K562 (cell line): ENCODE measurements around the gene IDUA. TPM values are rescaled to one million over a fixed set of nuclear protein-coding genes. Genes with fewer than 3 reads are reported as not detected.
A peak's percentile ranks its signal among the peaks of the same experiment; 100 is the strongest.

Experiments used
- HNRNPK ChIP-seq: fragments of 200-400 bp; formaldehyde crosslinking; IDR thresholded peaks from one replicate; pipeline ENCODE4 v1.6.1; 2018; ENCODE audit warnings: mild to moderate bottlenecking, low read depth, low read length; ENCODE audit not compliant: poor library complexity, severe bottlenecking
- MITF ChIP-seq: IDR thresholded peaks from 2 replicates; pipeline ENCODE4 v1.6.1; 2014; ENCODE audit warnings: antibody characterized with exemption
- POLR2G ChIP-seq: fragments of 200-400 bp; formaldehyde crosslinking; IDR thresholded peaks from 2 replicates; pipeline ENCODE4 v1.6.1; 2017; ENCODE audit warnings: low read depth, mild to moderate bottlenecking, antibody characterized with exemption, low read length, moderate library complexity
- RAD21 ChIP-seq, 2 experiments: fragments of 250-450 bp in 1 of 2; fragments of 450-650 bp in 1 of 2; sonication (Bioruptor Pico) in 1 of 2; formaldehyde crosslinking in 1 of 2; IDR thresholded peaks in 1 of 2; conservative IDR thresholded peaks in 1 of 2; 2 replicates each; pipeline versions ENCODE4 v1.4.0 to v1.8.0; 2020 to 2022; ENCODE audit warnings: mild to moderate bottlenecking in 2 of 2, moderate library complexity in 1 of 2
- RAD51 ChIP-seq: fragments of 450-650 bp; IDR thresholded peaks from 2 replicates; pipeline ENCODE4 v1.7.1; 2016; ENCODE audit warnings: low read depth, mild to moderate bottlenecking, borderline replicate concordance
- ZNF431 ChIP-seq: sonication (generic); formaldehyde crosslinking; IDR thresholded peaks from 2 replicates; pipeline ENCODE4 v1.8.0; 2022; ENCODE audit warnings: mild to moderate bottlenecking, missing genetic modification reagents
- ZNF785 ChIP-seq: fragments of 250-450 bp; sonication (Bioruptor Pico); IDR thresholded peaks from 2 replicates; pipeline ENCODE4 v1.4.0; 2020; ENCODE audit warnings: mild to moderate bottlenecking
- polyA plus RNA-seq, 8 experiments: library from polyadenylated mRNA; depleted of rRNA in 4 of 8; stranded (reverse) in 5 of 8; unstranded in 3 of 8; fragments of >200 nt; fragmentation: Nextera tagmentation in 2 of 8; fragmentation: Illumina TruSeq in 1 of 8; extraction: Ambion mirVana in 2 of 8; extraction: Trizol in 1 of 8; gene quantifications; 2 replicates each; pipeline versions ENCODE4 v1.2.1 to v1.2.3, GENCODE V29; 2011 to 2014; ENCODE audit warnings: inconsistent platforms in 1 of 8, missing spikeins in 1 of 8
- total RNA-seq, 7 experiments: library from RNA; depleted of rRNA in 6 of 7; stranded (reverse); fragments of >200 nt in 6 of 7; fragmentation: Illumina TruSeq in 2 of 7; extraction: Trizol in 2 of 7; gene quantifications; 2 replicates each; pipeline versions ENCODE4 v1.2.1 to v1.2.3, GENCODE V29; 2011 to 2021; ENCODE audit warnings: low replicate concordance in 1 of 7
- TF ChIP-seq, protein P1 (sequence below): fragments of 250-450 bp; sonication (Bioruptor Pico); IDR thresholded peaks from 2 replicates; pipeline ENCODE4 v1.4.0; 2020
- TF ChIP-seq, protein P2 (sequence below): fragments of 200-800 bp; sonication (Bioruptor generic); IDR thresholded peaks from 2 replicates; pipeline ENCODE4 v1.6.1; 2016; ENCODE audit warnings: missing genetic modification characterization, missing compliant biosample characterization
- TF ChIP-seq, protein P3 (sequence below): fragments of 250-450 bp; sonication (Bioruptor Pico); IDR thresholded peaks from 2 replicates; pipeline ENCODE4 v1.4.0; 2020

IDUA gene
- total and polyA plus RNA-seq, 9 of the 15 experiments (the other 6 are each of a cell fraction or from before 2014, with no cell fraction given): 0.04 to 16.1 (median 1.2) TPM

- TF ChIP-seq ZNF431 (CRISPR knock-in tag) (no peak), RAD21 (CRISPR knock-in tag; conservative IDR thresholded peaks at IDR 0.05 in 1 of 2, IDR thresholded peaks at IDR 0.05 in 1 of 2) (0 out of 4 replicates have a peak, but pooled peaks of 1 of the 2 experiments have one; percentile 2), POLR2G (peak; percentile 62), ZNF785 (CRISPR knock-in tag) (no peak), MITF (peak; percentile 87), HNRNPK (no peak), RAD51 (no peak)
- TF ChIP-seq, protein P1, sequence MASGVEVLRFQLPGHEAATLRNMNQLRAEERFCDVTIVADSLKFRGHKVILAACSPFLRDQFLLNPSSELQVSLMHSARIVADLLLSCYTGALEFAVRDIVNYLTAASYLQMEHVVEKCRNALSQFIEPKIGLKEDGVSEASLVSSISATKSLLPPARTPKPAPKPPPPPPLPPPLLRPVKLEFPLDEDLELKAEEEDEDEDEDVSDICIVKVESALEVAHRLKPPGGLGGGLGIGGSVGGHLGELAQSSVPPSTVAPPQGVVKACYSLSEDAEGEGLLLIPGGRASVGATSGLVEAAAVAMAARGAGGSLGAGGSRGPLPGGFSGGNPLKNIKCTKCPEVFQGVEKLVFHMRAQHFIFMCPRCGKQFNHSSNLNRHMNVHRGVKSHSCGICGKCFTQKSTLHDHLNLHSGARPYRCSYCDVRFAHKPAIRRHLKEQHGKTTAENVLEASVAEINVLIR: no peak
- TF ChIP-seq, protein P2, sequence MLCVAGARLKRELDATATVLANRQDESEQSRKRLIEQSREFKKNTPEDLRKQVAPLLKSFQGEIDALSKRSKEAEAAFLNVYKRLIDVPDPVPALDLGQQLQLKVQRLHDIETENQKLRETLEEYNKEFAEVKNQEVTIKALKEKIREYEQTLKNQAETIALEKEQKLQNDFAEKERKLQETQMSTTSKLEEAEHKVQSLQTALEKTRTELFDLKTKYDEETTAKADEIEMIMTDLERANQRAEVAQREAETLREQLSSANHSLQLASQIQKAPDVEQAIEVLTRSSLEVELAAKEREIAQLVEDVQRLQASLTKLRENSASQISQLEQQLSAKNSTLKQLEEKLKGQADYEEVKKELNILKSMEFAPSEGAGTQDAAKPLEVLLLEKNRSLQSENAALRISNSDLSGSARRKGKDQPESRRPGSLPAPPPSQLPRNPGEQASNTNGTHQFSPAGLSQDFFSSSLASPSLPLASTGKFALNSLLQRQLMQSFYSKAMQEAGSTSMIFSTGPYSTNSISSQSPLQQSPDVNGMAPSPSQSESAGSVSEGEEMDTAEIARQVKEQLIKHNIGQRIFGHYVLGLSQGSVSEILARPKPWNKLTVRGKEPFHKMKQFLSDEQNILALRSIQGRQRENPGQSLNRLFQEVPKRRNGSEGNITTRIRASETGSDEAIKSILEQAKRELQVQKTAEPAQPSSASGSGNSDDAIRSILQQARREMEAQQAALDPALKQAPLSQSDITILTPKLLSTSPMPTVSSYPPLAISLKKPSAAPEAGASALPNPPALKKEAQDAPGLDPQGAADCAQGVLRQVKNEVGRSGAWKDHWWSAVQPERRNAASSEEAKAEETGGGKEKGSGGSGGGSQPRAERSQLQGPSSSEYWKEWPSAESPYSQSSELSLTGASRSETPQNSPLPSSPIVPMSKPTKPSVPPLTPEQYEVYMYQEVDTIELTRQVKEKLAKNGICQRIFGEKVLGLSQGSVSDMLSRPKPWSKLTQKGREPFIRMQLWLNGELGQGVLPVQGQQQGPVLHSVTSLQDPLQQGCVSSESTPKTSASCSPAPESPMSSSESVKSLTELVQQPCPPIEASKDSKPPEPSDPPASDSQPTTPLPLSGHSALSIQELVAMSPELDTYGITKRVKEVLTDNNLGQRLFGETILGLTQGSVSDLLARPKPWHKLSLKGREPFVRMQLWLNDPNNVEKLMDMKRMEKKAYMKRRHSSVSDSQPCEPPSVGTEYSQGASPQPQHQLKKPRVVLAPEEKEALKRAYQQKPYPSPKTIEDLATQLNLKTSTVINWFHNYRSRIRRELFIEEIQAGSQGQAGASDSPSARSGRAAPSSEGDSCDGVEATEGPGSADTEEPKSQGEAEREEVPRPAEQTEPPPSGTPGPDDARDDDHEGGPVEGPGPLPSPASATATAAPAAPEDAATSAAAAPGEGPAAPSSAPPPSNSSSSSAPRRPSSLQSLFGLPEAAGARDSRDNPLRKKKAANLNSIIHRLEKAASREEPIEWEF (CRISPR knock-in tag): no peak
- TF ChIP-seq, protein P3, sequence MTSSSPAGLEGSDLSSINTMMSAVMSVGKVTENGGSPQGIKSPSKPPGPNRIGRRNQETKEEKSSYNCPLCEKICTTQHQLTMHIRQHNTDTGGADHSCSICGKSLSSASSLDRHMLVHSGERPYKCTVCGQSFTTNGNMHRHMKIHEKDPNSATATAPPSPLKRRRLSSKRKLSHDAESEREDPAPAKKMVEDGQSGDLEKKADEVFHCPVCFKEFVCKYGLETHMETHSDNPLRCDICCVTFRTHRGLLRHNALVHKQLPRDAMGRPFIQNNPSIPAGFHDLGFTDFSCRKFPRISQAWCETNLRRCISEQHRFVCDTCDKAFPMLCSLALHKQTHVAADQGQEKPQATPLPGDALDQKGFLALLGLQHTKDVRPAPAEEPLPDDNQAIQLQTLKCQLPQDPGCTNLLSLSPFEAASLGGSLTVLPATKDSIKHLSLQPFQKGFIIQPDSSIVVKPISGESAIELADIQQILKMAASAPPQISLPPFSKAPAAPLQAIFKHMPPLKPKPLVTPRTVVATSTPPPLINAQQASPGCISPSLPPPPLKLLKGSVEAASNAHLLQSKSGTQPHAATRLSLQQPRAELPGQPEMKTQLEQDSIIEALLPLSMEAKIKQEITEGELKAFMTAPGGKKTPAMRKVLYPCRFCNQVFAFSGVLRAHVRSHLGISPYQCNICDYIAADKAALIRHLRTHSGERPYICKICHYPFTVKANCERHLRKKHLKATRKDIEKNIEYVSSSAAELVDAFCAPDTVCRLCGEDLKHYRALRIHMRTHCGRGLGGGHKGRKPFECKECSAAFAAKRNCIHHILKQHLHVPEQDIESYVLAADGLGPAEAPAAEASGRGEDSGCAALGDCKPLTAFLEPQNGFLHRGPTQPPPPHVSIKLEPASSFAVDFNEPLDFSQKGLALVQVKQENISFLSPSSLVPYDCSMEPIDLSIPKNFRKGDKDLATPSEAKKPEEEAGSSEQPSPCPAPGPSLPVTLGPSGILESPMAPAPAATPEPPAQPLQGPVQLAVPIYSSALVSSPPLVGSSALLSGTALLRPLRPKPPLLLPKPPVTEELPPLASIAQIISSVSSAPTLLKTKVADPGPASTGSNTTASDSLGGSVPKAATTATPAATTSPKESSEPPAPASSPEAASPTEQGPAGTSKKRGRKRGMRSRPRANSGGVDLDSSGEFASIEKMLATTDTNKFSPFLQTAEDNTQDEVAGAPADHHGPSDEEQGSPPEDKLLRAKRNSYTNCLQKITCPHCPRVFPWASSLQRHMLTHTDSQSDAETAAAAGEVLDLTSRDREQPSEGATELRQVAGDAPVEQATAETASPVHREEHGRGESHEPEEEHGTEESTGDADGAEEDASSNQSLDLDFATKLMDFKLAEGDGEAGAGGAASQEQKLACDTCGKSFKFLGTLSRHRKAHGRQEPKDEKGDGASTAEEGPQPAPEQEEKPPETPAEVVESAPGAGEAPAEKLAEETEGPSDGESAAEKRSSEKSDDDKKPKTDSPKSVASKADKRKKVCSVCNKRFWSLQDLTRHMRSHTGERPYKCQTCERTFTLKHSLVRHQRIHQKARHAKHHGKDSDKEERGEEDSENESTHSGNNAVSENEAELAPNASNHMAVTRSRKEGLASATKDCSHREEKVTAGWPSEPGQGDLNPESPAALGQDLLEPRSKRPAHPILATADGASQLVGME (CRISPR knock-in tag): no peak
Observed at GRCh38 chr4:996030-996996, 9.5 kb downstream of the IDUA start (continued).
